Retinal pigment epithelial cell (primary cell): ENCODE results near the gene EN2.
"Not testable (repeated sequence)": the region's sequence is repeated elsewhere in the genome, so short reads cannot be mapped to it uniquely, and the experiment has no call there.

Experiments used
- DNase-seq: peaks from one replicate; pipeline ENCODE4 v3.0.0-alpha.2; 2010; ENCODE audit warnings: low read depth
- H3K4me3 ChIP-seq: 2 replicates; pipeline ENCODE4 v1.5.1; 2011; ENCODE audit warnings: mild to moderate bottlenecking, low read length, control low read depth, moderate library complexity
- CTCF ChIP-seq: conservative IDR thresholded peaks from 2 replicates; pipeline ENCODE4 v1.5.1; 2011; ENCODE audit warnings: low read depth, low read length, control low read depth, inconsistent platforms

Gene EN2

GRCh38 chr7:155437836-155438235, 20.1 kb upstream of the EN2 start:
- DNase-seq = no peak
- TF ChIP-seq CTCF = no peak
- no peak overlapping the region for H3K4me3 ChIP-seq

- DNase-seq = no peak
- TF ChIP-seq CTCF = no peak
- no peak overlapping the region for H3K4me3 ChIP-seq
Measured at GRCh38 chr7:155438777-155439176, 19.2 kb upstream of the EN2 start.

GRCh38 chr7:155439311-155440017, 18.5 kb upstream of the EN2 start:
- no peak for TF ChIP-seq CTCF
- H3K4me3 ChIP-seq = no peak overlapping the region
- DNase-seq = no peak

GRCh38 chr7:155440018-155440410, 17.9 kb upstream of the EN2 start:
- no peak for DNase-seq
- TF ChIP-seq CTCF = no peak
- no peak overlapping the region for H3K4me3 ChIP-seq

- DNase-seq = no peak
- no peak overlapping the region for H3K4me3 ChIP-seq
- no peak for TF ChIP-seq CTCF
Measured at GRCh38 chr7:155441856-155442255, 16.1 kb upstream of the EN2 start.

GRCh38 chr7:155444746-155445145, 13.2 kb upstream of the EN2 start:
- no peak for TF ChIP-seq CTCF
- no peak for DNase-seq
- no peak overlapping the region for H3K4me3 ChIP-seq

- not testable (repeated sequence) for H3K4me3 ChIP-seq, DNase-seq
Measured at GRCh38 chr7:155445606-155446005, 12.3 kb upstream of the EN2 start.
